Osteocyte (in vitro differentiated cells): Measurements from ENCODE around the gene DCST2. TPM values are rescaled to one million over a fixed set of nuclear protein-coding genes. Genes with fewer than 3 reads are reported as not detected.
A peak's percentile ranks its signal among the peaks of the same experiment; 100 is the strongest.

Experiments
- DNase-seq: peaks from one replicate; pipeline ENCODE4 v3.0.0; 2021; ENCODE audit warnings: mixed read lengths; ENCODE audit not compliant: unreplicated experiment; ENCODE audit errors: extremely low spot score
- H3K27ac Mint-ChIP-seq: one replicate; pipeline ENCODE4 v1.8.0; 2021; ENCODE audit warnings: mild to moderate bottlenecking, mixed read lengths; ENCODE audit not compliant: unreplicated experiment
- H3K27me3 Mint-ChIP-seq: one replicate; pipeline ENCODE4 v1.8.0; 2021; ENCODE audit warnings: mixed read lengths; ENCODE audit not compliant: unreplicated experiment
- H3K36me3 Mint-ChIP-seq: one replicate; pipeline ENCODE4 v1.8.0; 2021; ENCODE audit warnings: mixed read lengths; ENCODE audit not compliant: unreplicated experiment
- H3K4me1 Mint-ChIP-seq: one replicate; pipeline ENCODE4 v1.8.0; 2021; ENCODE audit warnings: mixed read lengths; ENCODE audit not compliant: unreplicated experiment
- H3K4me3 Mint-ChIP-seq: one replicate; pipeline ENCODE4 v1.8.0; 2021; ENCODE audit warnings: mild to moderate bottlenecking, moderate library complexity, mixed read lengths; ENCODE audit not compliant: unreplicated experiment
- H3K9me3 Mint-ChIP-seq: one replicate; pipeline ENCODE4 v1.8.0; 2021; ENCODE audit warnings: mixed read lengths; ENCODE audit not compliant: unreplicated experiment
- total RNA-seq: library from RNA; stranded (reverse); gene quantifications from 2 replicates; pipeline ENCODE4 v1.2.1, GENCODE V29; 2021
- TF ChIP-seq, protein P1 (sequence below): fragments of 200-600 bp; sonication (generic); IDR thresholded peaks from 2 replicates; pipeline ENCODE4 v1.5.0; 2021; ENCODE audit warnings: antibody characterized with exemption, mild to moderate bottlenecking, moderate library complexity

Gene DCST2
- total RNA-seq, 1 donor from 2014 or later = 0.75 TPM

DNA sequence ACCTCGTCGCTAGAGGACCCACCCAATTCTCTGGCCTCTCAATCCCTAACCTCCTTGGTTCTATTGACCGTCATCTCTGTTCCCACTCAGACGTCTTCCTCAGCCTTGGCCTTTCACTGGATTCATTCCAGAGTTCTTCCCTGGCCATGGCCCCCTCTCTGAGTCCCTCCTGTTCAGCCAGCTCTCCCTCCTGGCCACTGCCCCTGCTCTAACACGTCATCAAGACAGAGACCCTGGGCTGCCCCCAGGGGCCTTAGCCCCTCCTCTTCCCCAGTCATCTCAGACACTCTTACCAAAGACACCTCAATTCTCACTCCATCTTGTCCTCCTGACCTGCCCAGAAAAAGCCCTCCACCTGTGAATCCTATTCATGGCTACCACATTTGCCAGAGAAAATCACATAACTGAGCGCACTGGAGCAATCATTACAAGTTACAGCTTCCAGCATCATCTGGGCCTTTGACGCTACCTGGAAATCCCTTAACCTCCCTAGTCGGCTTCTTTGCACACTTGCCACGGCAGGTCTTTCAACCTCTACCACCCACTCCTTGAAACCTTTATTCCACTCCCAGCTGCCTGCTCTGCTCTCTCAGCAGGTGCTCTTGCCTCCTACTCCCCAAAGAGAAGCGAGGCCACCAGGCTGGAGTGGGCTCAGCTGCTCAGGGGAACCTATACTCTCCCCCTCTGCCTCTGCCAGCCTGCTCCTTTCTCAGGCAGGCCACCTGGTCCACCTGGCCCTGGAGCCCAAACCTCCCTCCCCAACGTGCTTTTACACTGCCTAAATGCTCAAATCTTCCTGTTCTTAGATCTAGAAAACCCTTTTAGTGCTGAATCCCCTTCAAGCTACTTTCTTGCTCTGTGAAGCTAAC, 14.0 kb downstream of the DCST2 start:
- H3K36me3 Mint-ChIP-seq = no peaks in the 10 kb centered on the region
- no peak for DNase-seq
- no peak overlapping the region for H3K4me3 Mint-ChIP-seq
- H3K27me3 Mint-ChIP-seq = no peaks in the 10 kb centered on the region
- H3K9me3 Mint-ChIP-seq = no peaks in the 10 kb centered on the region
- TF ChIP-seq, protein P1, sequence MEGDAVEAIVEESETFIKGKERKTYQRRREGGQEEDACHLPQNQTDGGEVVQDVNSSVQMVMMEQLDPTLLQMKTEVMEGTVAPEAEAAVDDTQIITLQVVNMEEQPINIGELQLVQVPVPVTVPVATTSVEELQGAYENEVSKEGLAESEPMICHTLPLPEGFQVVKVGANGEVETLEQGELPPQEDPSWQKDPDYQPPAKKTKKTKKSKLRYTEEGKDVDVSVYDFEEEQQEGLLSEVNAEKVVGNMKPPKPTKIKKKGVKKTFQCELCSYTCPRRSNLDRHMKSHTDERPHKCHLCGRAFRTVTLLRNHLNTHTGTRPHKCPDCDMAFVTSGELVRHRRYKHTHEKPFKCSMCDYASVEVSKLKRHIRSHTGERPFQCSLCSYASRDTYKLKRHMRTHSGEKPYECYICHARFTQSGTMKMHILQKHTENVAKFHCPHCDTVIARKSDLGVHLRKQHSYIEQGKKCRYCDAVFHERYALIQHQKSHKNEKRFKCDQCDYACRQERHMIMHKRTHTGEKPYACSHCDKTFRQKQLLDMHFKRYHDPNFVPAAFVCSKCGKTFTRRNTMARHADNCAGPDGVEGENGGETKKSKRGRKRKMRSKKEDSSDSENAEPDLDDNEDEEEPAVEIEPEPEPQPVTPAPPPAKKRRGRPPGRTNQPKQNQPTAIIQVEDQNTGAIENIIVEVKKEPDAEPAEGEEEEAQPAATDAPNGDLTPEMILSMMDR = no peak
- peaks cover 38% of the 10 kb centered on the region for H3K4me1 Mint-ChIP-seq
- peak overlapping the region; percentile 64 for H3K27ac Mint-ChIP-seq

DNA sequence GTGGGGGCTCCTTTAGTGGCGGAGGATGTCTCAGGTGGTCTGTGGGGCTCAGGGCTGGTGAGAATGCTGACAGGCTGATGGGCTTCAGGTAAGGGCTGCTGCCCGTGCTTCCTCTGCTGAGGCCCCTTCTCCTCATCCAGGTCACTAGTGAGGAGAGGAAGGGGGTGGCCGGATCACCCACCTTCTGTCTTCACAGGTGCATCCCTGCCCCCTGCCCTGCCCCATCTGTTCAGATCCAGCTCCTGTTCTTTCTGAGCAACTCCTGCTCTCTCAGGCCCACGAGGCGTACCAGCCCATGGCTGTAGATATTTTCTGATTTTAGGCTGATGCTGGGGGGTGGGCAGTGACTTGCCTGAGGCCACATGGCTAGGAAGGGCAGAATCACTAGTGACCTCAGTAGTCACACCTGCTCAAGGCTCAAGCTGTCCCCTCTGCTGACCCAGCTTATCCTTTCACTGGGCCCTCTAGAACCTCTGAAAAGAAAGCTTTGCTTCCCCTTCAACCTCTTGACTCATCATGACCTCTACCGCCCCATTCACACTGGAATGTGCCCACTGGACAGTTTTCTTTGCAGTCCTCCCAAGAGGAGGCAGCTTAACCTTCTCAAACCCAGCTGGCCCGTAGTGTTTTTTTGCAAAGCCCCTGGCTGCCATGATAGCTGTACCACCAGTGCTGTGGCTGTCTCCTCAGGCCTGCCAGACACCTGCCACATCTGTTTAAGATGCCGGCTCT, 14.8 kb downstream of the DCST2 start:
- Mint-ChIP-seq H3K9me3 (no peaks in the 10 kb centered on the region), H3K36me3 (no peaks in the 10 kb centered on the region), H3K4me3 (no peak overlapping the region), H3K27ac (peak overlapping the region; percentile 64), H3K27me3 (no peaks in the 10 kb centered on the region), H3K4me1 (peaks cover 38% of the 10 kb centered on the region)
- DNase-seq = no peak
- TF ChIP-seq, protein P1 = no peak

DNA sequence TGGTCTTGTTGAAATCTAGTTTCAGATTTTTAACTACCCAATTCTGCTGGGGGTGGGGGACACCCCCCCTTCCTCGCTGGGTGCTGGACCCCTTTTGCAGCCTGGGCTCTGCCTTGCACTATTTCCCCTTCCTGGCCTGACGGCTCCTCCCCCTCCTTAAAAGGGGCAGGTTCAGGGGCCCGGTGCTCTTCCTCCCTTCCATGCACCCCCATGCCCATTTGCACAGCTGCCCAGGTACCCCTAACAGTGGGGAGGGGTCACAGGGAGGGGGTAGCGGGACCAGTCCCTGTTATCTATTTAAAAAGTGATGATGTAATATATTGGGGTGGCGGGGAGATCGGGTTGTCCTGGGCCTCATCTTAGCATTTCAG, 15.7 kb downstream of the DCST2 start:
- H3K27ac Mint-ChIP-seq = peak overlapping the region; percentile 59
- no peaks in the 10 kb centered on the region for H3K9me3 Mint-ChIP-seq
- TF ChIP-seq, protein P1 = no peak
- H3K36me3 Mint-ChIP-seq = no peaks in the 10 kb centered on the region
- no peaks in the 10 kb centered on the region for H3K27me3 Mint-ChIP-seq
- H3K4me1 Mint-ChIP-seq = peaks cover 38% of the 10 kb centered on the region
- peak overlapping the region; percentile 40 for H3K4me3 Mint-ChIP-seq
- no peak for DNase-seq

DNA sequence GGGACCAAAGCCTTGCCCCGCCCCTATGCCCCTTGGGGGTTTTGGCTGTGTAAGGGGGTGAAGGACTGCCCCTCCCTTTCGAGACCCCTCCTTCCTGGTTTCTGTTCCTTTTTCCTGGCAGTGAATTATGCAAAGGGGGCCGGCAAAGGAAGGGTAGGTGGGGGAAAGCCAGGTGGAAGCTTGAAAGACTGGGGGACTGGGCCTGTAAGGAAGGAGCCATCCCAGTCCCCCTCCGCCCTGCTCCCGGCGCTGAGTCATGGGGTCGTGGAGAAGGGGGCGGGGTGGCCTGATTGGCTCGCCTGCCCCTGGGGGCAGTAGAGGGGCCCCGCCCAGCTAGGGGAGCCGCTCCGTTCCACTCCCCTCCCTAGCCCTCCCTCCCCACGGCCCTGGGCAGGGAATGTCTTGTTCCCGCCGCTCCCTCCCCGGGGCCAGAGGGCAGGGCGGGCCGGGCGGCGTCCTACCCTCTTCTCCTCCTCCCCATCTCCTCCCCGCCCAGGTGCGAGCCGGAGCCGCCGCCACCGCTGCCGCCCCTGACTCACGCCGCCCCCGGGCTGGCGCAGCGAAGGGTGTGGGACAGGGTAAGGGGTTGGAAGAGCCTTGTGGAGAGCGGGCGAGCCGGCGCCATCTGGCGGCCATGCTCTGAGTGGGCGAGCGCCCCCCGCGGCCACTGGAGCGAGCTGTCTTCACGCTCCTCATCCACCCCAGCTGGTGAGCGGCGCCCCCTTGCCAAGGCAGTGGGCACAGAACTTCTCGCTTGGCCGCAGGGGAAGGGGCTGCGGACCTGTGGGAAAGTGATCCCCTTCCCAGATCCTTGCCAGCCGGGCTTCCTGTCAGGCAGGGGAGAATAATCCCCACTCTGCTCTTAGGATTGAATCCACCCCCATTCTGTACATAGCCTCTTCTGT, 16.3 kb downstream of the DCST2 start:
- no peaks in the 10 kb centered on the region for H3K36me3 Mint-ChIP-seq
- peaks cover 37% of the 10 kb centered on the region for H3K4me1 Mint-ChIP-seq
- TF ChIP-seq, protein P1 = peak; percentile 100
- peak overlapping the region; percentile 88 for H3K27ac Mint-ChIP-seq
- no peaks in the 10 kb centered on the region for H3K27me3 Mint-ChIP-seq
- peak; percentile 97 for DNase-seq
- no peaks in the 10 kb centered on the region for H3K9me3 Mint-ChIP-seq
- H3K4me3 Mint-ChIP-seq = peak overlapping the region; percentile 40
